ENCODE data around the gene APOM.
A peak's percentile ranks its signal among the peaks of the same experiment; 100 is the strongest.

The APOM gene

GRCh38 chr6:31681135-31681671, 25.5 kb downstream of the APOM start:
- peak; percentile 34 for DNase-seq

GRCh38 chr6:31683591-31683990, 27.9 kb downstream of the APOM start:
- no peak for DNase-seq

DNA sequence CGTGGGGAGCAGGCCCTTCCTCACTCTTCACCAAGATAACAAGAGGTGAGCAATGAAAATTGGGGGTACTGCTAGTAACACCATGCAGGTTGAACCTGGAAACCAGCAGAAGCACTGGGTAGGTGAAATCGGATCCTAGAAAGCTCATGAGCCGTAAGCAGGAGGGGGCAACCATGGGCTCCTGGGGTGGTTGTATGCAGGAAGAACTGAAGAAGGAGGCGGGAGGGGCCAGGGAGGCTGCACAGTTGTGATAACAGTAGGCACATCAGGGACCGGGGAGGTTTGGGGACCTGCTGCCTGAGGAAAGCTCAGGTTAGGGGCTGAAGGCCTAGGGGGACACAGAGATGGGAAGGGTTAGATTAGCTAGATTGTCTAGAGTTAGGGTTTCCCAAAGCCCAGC, 30.8 kb downstream of the APOM start:
- DNase-seq = no peak

DNA sequence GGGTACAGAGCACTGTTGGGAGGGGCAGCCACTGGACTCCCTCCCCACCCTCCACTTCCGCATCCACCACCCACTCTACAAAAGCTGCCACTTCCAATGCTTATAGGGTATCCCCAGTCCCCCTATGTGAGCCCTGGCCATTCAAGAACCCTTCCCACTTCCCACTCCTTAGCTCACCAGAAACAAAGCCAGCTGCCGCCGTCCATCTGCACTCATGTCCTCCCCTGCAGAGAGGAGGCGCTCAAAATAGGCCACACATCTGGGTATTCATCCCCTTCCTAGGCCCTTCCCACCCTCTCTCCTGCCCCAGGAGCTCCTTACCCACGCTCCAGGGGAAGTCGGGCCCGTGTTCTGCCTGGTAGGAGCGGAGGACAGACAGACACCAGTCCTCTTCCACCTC, 31.6 kb downstream of the APOM start:
- no peak for DNase-seq

- DNase-seq = no peak
Observed at GRCh38 chr6:31687860-31688693, 32.4 kb downstream of the APOM start.

- DNase-seq = peak in 1 of 2 donors; percentile 13
Observed at GRCh38 chr6:31689249-31690110, 33.8 kb downstream of the APOM start.

GRCh38 chr6:31690231-31691077, 34.8 kb downstream of the APOM start:
- DNase-seq = no peak

DNA sequence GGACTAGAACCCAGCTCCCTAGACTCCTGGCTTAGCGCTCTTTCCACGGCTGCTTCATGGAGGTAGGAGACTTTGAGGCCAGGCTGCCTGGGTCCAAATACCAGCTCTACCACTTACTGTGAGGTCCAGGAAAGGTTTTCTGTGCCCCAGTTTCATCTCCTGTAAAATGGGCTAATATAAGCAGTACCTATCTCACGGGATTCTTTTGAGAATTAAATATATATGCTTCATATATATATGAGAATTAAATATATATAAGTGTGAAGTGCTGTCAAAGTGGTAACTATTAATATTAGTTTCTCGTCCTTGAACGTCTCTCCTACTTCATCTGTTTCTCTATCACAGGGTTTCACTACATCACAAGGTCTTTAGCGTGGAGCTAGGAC, 35.4 kb downstream of the APOM start:
- DNase-seq = no peak

- no peak for DNase-seq
Observed at GRCh38 chr6:31691564-31692108, 35.9 kb downstream of the APOM start.

DNA sequence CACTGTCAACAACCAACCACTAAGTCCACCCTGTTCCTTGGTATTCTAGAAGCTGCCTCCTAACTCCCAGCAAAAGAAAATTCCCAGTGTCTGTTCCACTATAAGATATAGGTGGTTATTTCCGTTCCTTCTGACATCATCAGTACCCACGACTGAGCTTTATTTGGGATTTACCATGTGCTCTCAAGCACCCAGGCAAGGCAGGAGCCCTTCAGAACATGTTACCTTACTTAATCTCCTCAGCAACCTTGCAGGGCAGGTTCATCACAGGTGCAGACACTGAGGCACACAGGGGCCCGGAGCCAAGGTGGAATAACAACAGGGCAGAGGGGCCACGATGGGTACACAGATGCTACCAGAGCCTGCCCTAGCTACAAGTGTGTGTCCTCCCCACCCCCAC, 36.7 kb downstream of the APOM start:
- DNase-seq = no peak

DNA sequence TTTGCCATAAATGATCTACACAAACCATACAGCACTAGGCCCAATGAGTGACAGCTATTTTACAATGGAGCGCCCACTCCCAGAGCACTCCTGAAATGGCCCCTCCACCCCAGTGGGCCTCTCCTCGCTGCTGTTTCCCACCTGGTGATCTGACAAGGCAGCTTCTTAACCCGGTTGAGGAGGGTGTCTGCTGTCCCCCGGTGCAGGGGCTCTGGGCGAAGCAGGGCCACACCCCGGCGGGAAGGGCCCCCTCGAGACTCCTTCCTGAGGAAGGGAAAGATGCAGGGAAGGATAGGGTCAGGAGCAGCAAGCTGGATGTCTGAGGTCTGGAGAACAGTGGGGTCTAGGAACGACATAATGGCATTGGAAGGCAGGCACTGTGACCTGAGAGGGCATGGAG, 37.2 kb downstream of the APOM start:
- DNase-seq = no peak

DNA sequence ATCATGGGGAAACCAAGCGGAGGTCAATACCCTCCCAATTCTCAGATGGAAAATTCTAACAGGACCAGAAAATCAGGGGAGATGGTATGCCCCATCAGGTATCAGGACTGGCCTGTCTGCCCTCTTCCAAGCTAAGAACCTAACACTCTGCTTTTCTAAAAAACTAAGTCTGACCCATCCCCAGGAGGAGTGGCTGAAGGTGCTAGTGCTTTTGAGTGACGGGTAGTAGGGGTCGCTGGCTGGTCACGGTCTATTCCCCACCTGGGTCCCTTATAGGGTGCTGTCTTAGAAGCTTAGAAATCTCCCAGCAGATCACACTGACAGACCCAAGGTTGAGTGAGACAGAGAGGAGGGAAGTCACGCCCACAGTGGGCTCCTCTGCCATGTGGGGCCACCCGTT, 37.8 kb downstream of the APOM start:
- no peak for DNase-seq

DNA sequence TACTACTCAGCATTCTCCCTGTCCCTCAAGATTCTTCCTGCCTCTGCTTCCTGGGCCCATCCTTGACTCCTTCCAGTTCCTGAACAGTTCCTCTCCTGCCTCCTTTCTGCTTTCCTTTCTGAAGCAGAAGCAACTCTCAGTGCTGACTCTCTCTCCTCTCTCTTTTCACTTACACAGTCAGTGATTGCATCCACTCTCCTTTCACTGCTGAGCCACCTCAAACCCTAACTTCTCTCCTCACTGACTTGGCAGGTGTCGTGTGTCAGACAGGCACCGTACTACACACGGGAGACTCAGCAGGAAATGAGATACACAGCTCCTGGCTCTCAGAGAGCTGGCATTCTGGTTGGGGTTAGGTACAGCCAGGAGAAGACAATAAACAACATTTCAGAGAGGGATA, 41.9 kb downstream of the APOM start:
- no peak for DNase-seq

GRCh38 chr6:31700740-31701401, 45.2 kb downstream of the APOM start:
- DNase-seq = no peak

DNA sequence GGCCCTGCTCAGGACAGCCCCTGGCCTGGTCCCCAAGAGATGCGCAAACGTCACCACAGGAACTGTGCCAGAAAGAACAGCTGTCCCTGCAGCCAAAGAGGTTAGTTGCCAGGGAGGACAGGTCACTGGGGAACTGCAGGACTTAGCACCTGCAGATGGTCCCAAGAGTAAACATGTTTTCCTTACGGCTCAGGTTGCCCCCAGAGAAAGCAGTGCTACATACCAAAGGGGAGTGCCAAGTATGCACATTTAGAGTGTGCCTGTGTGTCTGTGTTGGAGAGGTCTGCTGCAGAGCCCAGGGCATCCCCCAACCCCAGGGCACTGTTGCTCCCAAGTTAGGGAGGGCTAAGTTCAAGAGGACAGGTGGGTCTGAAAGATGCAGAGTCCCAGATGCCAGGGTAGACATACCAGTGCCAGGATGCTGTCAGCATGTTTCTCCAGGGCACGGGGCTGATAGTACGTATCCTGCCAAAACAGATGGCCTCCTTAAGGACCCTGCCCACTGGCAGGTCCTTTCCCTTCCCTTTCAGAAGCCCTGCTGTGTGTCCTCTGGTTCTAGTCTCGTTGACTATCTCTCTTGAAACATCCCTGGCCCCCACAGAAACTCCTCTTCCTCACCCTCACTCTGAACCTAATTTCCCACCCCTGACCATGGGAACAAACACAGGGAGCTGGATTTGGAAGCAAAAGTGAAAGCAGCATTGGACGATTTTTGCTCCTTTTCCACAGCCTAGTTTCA, 46.1 kb downstream of the APOM start:
- DNase-seq = no peak

GRCh38 chr6:31702405-31702818, 46.7 kb downstream of the APOM start:
- peak in 1 of 2 donors; percentile 10 for DNase-seq

- peak; percentile 97 to 99 for DNase-seq
Observed at GRCh38 chr6:31702819-31703716, 47.4 kb downstream of the APOM start, which contains the start of gene ABHD16A. Gene ABHD16A (minus strand): TSS chr6:31703324. CDS start chr6:31703281, 43 bp downstream.

- DNase-seq = no peak
Observed at GRCh38 chr6:31705931-31706330, 50.2 kb downstream of the APOM start.

GRCh38 chr6:31706599-31706998, 50.9 kb downstream of the APOM start, which contains the start of gene LY6G6F:
Gene LY6G6F (plus strand): TSS chr6:31706866. CDS start chr6:31706907, 41 bp downstream.
- DNase-seq = no peak

DNA sequence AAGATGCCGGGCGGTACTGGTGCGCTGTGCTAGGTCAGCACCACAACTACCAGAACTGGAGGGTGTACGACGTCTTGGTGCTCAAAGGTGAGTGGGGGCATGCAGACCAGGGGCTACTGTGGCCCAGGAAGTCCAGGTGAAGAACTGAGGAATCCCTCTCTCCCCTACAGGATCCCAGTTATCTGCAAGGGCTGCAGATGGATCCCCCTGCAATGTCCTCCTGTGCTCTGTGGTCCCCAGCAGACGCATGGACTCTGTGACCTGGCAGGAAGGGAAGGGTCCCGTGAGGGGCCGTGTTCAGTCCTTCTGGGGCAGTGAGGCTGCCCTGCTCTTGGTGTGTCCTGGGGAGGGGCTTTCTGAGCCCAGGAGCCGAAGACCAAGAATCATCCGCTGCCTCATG, 52.0 kb downstream of the APOM start:
- no peak for DNase-seq
